ENCODE results near the gene SUPT20HL2.

GRCh38 chrX:24321741-24322395 lies 8.0 kb upstream of the SUPT20HL2 start:
- no peak for TF ChIP-seq CTCF (IDR thresholded peaks at IDR 0.05)
- no peak for TF ChIP-seq POLR2A (IDR thresholded peaks at IDR 0.05)
